H9 (cell line): ENCODE data around the gene PRUNE2. TPM values are rescaled to one million over a fixed set of nuclear protein-coding genes. Genes with fewer than 3 reads are reported as not detected.

Experiments used
- DNase-seq: peaks from one replicate; pipeline ENCODE4 v3.0.0-alpha.2; 2017
- H2AFZ ChIP-seq: one replicate; pipeline ENCODE4 v1.6.1; 2013; ENCODE audit warnings: mild to moderate bottlenecking, low read length, control low read depth, moderate library complexity
- H2AK5ac ChIP-seq: 2 replicates; pipeline ENCODE4 v1.6.1; 2013; ENCODE audit warnings: low read length, control low read depth, mixed read lengths; ENCODE audit not compliant: insufficient read length
- H2BK120ac ChIP-seq: one replicate; pipeline ENCODE4 v1.6.1; 2013; ENCODE audit warnings: low read depth, mild to moderate bottlenecking, low read length, control low read depth, inconsistent platforms; ENCODE audit not compliant: poor library complexity, severe bottlenecking
- H2BK12ac ChIP-seq: 2 replicates; pipeline ENCODE4 v1.6.1; 2013; ENCODE audit warnings: low read length, control low read depth, mixed read lengths, low read depth; ENCODE audit not compliant: insufficient read length
- H2BK15ac ChIP-seq: 2 replicates; pipeline ENCODE4 v1.6.1; 2013; ENCODE audit warnings: low read depth, low read length, control low read depth
- H2BK20ac ChIP-seq: one replicate; pipeline ENCODE4 v1.6.1; 2013; ENCODE audit warnings: low read depth, mild to moderate bottlenecking, low read length, control low read depth, inconsistent platforms; ENCODE audit not compliant: poor library complexity, severe bottlenecking
- H2BK5ac ChIP-seq: 2 replicates; pipeline ENCODE4 v1.6.1; 2013; ENCODE audit warnings: low read length, control low read depth, mixed read lengths; ENCODE audit not compliant: insufficient read length
- H3K14ac ChIP-seq: 2 replicates; pipeline ENCODE4 v1.6.1; 2013; ENCODE audit warnings: low read length, control low read depth; ENCODE audit not compliant: insufficient read depth
- H3K18ac ChIP-seq: 2 replicates; pipeline ENCODE4 v1.6.1; 2013; ENCODE audit warnings: low read depth, mild to moderate bottlenecking, mixed read lengths, low read length, control low read depth; ENCODE audit not compliant: insufficient read length
- H3K23ac ChIP-seq: 2 replicates; pipeline ENCODE4 v1.6.1; 2013; ENCODE audit warnings: low read length, control low read depth, mixed read lengths, low read depth; ENCODE audit not compliant: insufficient read length
- H3K23me2 ChIP-seq: 2 replicates; pipeline ENCODE4 v1.6.1; 2013; ENCODE audit warnings: low read depth, mild to moderate bottlenecking, mixed read lengths, low read length, control low read depth; ENCODE audit not compliant: insufficient read length, poor library complexity, severe bottlenecking
- H3K27ac ChIP-seq: 2 replicates; pipeline ENCODE4 v1.5.1; 2013; ENCODE audit warnings: low read length, control low read depth, mixed read lengths, low read depth; ENCODE audit not compliant: insufficient read length
- H3K27me3 ChIP-seq: 2 replicates; pipeline ENCODE4 v1.6.1; 2013; ENCODE audit warnings: low read length, control low read depth, inconsistent platforms; ENCODE audit not compliant: insufficient read depth
- H3K4ac ChIP-seq: 2 replicates; pipeline ENCODE4 v1.6.1; 2013; ENCODE audit warnings: low read depth, mild to moderate bottlenecking, control low read depth, inconsistent platforms, low read length, moderate library complexity
- H3K4me1 ChIP-seq: 2 replicates; pipeline ENCODE4 v1.6.1; 2013; ENCODE audit warnings: low read length, control low read depth, inconsistent platforms; ENCODE audit not compliant: insufficient read depth
- H3K4me2 ChIP-seq: 2 replicates; pipeline ENCODE4 v1.6.1; 2013; ENCODE audit warnings: low read length, control low read depth, mixed read lengths; ENCODE audit not compliant: insufficient read length, insufficient read depth
- H3K56ac ChIP-seq: 2 replicates; pipeline ENCODE4 v1.6.1; 2013; ENCODE audit warnings: low read depth, mild to moderate bottlenecking, mixed read lengths, low read length, control low read depth; ENCODE audit not compliant: insufficient read length
- H3K79me1 ChIP-seq: 2 replicates; pipeline ENCODE4 v1.6.1; 2013; ENCODE audit warnings: low read depth, mild to moderate bottlenecking, moderate library complexity, low read length, control low read depth, inconsistent platforms; ENCODE audit not compliant: insufficient read depth, poor library complexity, severe bottlenecking
- H3K79me2 ChIP-seq: 2 replicates; pipeline ENCODE4 v1.6.1; 2013; ENCODE audit warnings: low read length, control low read depth, inconsistent platforms; ENCODE audit not compliant: insufficient read depth
- H3K9ac ChIP-seq: 2 replicates; pipeline ENCODE4 v1.6.1; 2013; ENCODE audit warnings: low read length, control low read depth, mixed read lengths; ENCODE audit not compliant: insufficient read length; ENCODE audit errors: extremely low read depth
- H3K9me3 ChIP-seq: one replicate; pipeline ENCODE4 v1.6.1; 2013; ENCODE audit warnings: low read depth, low read length, inconsistent platforms; ENCODE audit not compliant: control insufficient read depth
- H3T11ph ChIP-seq: one replicate; pipeline ENCODE4 v1.6.1; 2013; ENCODE audit warnings: mild to moderate bottlenecking, low read length, control low read depth, inconsistent platforms
- H4K20me1 ChIP-seq: one replicate; pipeline ENCODE4 v1.6.1; 2013; ENCODE audit not compliant: control insufficient read depth, insufficient read length, insufficient read depth
- H4K5ac ChIP-seq: 2 replicates; pipeline ENCODE4 v1.6.1; 2013; ENCODE audit warnings: low read depth, mild to moderate bottlenecking, mixed read lengths, low read length, control low read depth; ENCODE audit not compliant: insufficient read length
- H4K8ac ChIP-seq: replicated peaks from 2 replicates; pipeline ENCODE4 v1.6.1; 2013; ENCODE audit warnings: low read length, control low read depth, mixed read lengths, low read depth; ENCODE audit not compliant: insufficient read length
- H4K91ac ChIP-seq: 2 replicates; pipeline ENCODE4 v1.6.1; 2013; ENCODE audit warnings: low read depth, mild to moderate bottlenecking, moderate library complexity, mixed read lengths, low read length, control low read depth; ENCODE audit not compliant: insufficient read length
- H3K27ac Mint-ChIP-seq, 3 experiments: 2 replicates in 2 of 3; 3 replicates in 1 of 3; pipeline ENCODE4 v1.8.0; 2020 to 2021; ENCODE audit warnings: mixed read lengths in 3 of 3, mild to moderate bottlenecking in 1 of 3, moderate library complexity in 1 of 3
- H3K27me3 Mint-ChIP-seq: 2 replicates; pipeline ENCODE4 v1.8.0; 2021; ENCODE audit warnings: low read depth, mild to moderate bottlenecking, moderate library complexity, mixed read lengths
- H3K36me3 Mint-ChIP-seq, 3 experiments: 2 replicates in 2 of 3; 3 replicates in 1 of 3; pipeline ENCODE4 v1.8.0; 2020 to 2021; ENCODE audit warnings: low read depth in 3 of 3, mixed read lengths in 3 of 3; ENCODE audit not compliant: insufficient read depth in 1 of 3
- H3K4me1 Mint-ChIP-seq, 2 experiments: 2 replicates each; pipeline ENCODE4 v1.8.0; 2020; ENCODE audit warnings: mixed read lengths in 2 of 2
- H3K4me3 Mint-ChIP-seq, 2 experiments: 2 replicates in 1 of 2; 3 replicates in 1 of 2; pipeline ENCODE4 v1.8.0; 2020 to 2021; ENCODE audit warnings: mild to moderate bottlenecking in 2 of 2, mixed read lengths in 2 of 2, moderate library complexity in 1 of 2
- H3K9me3 Mint-ChIP-seq, 2 experiments: 2 replicates in 1 of 2; 3 replicates in 1 of 2; pipeline ENCODE4 v1.8.0; 2020; ENCODE audit warnings: mild to moderate bottlenecking in 2 of 2, mixed read lengths in 2 of 2, moderate library complexity in 1 of 2
- CTCF ChIP-seq: fragments of 200-600 bp; sonication (generic); conservative IDR thresholded peaks from 3 replicates; pipeline ENCODE4 v1.8.0; 2021; ENCODE audit warnings: antibody characterized with exemption, mild to moderate bottlenecking
- WGBS: extraction: QIAGEN DNeasy Blood & Tissue Kit; methylation state at CpG from one replicate; pipeline ENCODE4 v1.1.7; 2013; ENCODE audit warnings: missing lambda C conversion rate, low lambda C conversion rate, mixed read lengths; ENCODE audit not compliant: insufficient read length; ENCODE audit errors: extremely low coverage; 5-methylcytosine and 5-hydroxymethylcytosine counted together
- total RNA-seq: library from RNA; stranded (reverse); gene quantifications from 2 replicates; pipeline ENCODE4 v1.2.1, GENCODE V29; 2021

Gene PRUNE2
- total RNA-seq, 1 experiment from 2014 or later = 12.1 TPM

- H3K27me3 ChIP-seq = no peaks in the 10 kb centered on the region
- H3K27me3 Mint-ChIP-seq = no peaks in the 10 kb centered on the region
- no peak overlapping the region for H3K56ac ChIP-seq
- no peak overlapping the region for H3K14ac ChIP-seq
- no peak overlapping the region for H4K91ac ChIP-seq
- H4K8ac ChIP-seq = no peak overlapping the region
- no peak for DNase-seq
- H2AFZ ChIP-seq = no peak overlapping the region
- H3K4me2 ChIP-seq = no peak overlapping the region
- no peaks in the 10 kb centered on the region; a peak in 1 of 7 replicates for H3K36me3 Mint-ChIP-seq
- no peak overlapping the region for H4K5ac ChIP-seq
- no peaks in the 10 kb centered on the region for H3K23me2 ChIP-seq
- no CpG with 5 or more reads among the region's 2 CpGs for WGBS
- no peak overlapping the region for H2BK15ac ChIP-seq
- no peak overlapping the region for H3K9ac ChIP-seq
- H2AK5ac ChIP-seq = no peak overlapping the region
- H3K4me1 ChIP-seq = no peaks in the 10 kb centered on the region
- no peak overlapping the region for H2BK5ac ChIP-seq
- H3K23ac ChIP-seq = no peak overlapping the region
- H3K79me2 ChIP-seq = no peaks in the 10 kb centered on the region
- H3K27ac Mint-ChIP-seq = no peak overlapping the region; a peak in 2 of 7 replicates
- H2BK120ac ChIP-seq = no peak overlapping the region
- no peak overlapping the region for H3K4me3 Mint-ChIP-seq
- H4K20me1 ChIP-seq = no peaks in the 10 kb centered on the region
- no peak overlapping the region for H2BK12ac ChIP-seq
- H3K4me1 Mint-ChIP-seq = peaks cover 5 to 14% of the 10 kb centered on the region in 2 experiments; a peak in 3 of 4 replicates
- no peak overlapping the region for H3T11ph ChIP-seq
- H3K9me3 Mint-ChIP-seq = no peaks in the 10 kb centered on the region; a peak in 1 of 5 replicates
- H2BK20ac ChIP-seq = no peak overlapping the region
- H3K79me1 ChIP-seq = no peaks in the 10 kb centered on the region
- no peak overlapping the region for H3K18ac ChIP-seq
- H3K4ac ChIP-seq = no peak overlapping the region
- H3K27ac ChIP-seq = no peak overlapping the region
- no peak for TF ChIP-seq CTCF
- H3K9me3 ChIP-seq = no peaks in the 10 kb centered on the region
Observed at GRCh38 chr9:76581731-76582130, 324.2 kb downstream of the PRUNE2 start.
